H9 (cell line): ENCODE results near the gene IGF2R. TPM values are rescaled to one million over a fixed set of nuclear protein-coding genes. Genes with fewer than 3 reads are reported as not detected.

Experiments
- DNase-seq: peaks from one replicate; pipeline ENCODE4 v3.0.0-alpha.2; 2017
- H2AFZ ChIP-seq: one replicate; pipeline ENCODE4 v1.6.1; 2013; ENCODE audit warnings: mild to moderate bottlenecking, low read length, control low read depth, moderate library complexity
- H2AK5ac ChIP-seq: 2 replicates; pipeline ENCODE4 v1.6.1; 2013; ENCODE audit warnings: low read length, control low read depth, mixed read lengths; ENCODE audit not compliant: insufficient read length
- H2BK120ac ChIP-seq: one replicate; pipeline ENCODE4 v1.6.1; 2013; ENCODE audit warnings: low read depth, mild to moderate bottlenecking, low read length, control low read depth, inconsistent platforms; ENCODE audit not compliant: poor library complexity, severe bottlenecking
- H2BK12ac ChIP-seq: 2 replicates; pipeline ENCODE4 v1.6.1; 2013; ENCODE audit warnings: low read length, control low read depth, mixed read lengths, low read depth; ENCODE audit not compliant: insufficient read length
- H2BK15ac ChIP-seq: 2 replicates; pipeline ENCODE4 v1.6.1; 2013; ENCODE audit warnings: low read depth, low read length, control low read depth
- H2BK20ac ChIP-seq: one replicate; pipeline ENCODE4 v1.6.1; 2013; ENCODE audit warnings: low read depth, mild to moderate bottlenecking, low read length, control low read depth, inconsistent platforms; ENCODE audit not compliant: poor library complexity, severe bottlenecking
- H2BK5ac ChIP-seq: 2 replicates; pipeline ENCODE4 v1.6.1; 2013; ENCODE audit warnings: low read length, control low read depth, mixed read lengths; ENCODE audit not compliant: insufficient read length
- H3K14ac ChIP-seq: 2 replicates; pipeline ENCODE4 v1.6.1; 2013; ENCODE audit warnings: low read length, control low read depth; ENCODE audit not compliant: insufficient read depth
- H3K18ac ChIP-seq: 2 replicates; pipeline ENCODE4 v1.6.1; 2013; ENCODE audit warnings: low read depth, mild to moderate bottlenecking, mixed read lengths, low read length, control low read depth; ENCODE audit not compliant: insufficient read length
- H3K23ac ChIP-seq: 2 replicates; pipeline ENCODE4 v1.6.1; 2013; ENCODE audit warnings: low read length, control low read depth, mixed read lengths, low read depth; ENCODE audit not compliant: insufficient read length
- H3K23me2 ChIP-seq: 2 replicates; pipeline ENCODE4 v1.6.1; 2013; ENCODE audit warnings: low read depth, mild to moderate bottlenecking, mixed read lengths, low read length, control low read depth; ENCODE audit not compliant: insufficient read length, poor library complexity, severe bottlenecking
- H3K27ac ChIP-seq: 2 replicates; pipeline ENCODE4 v1.5.1; 2013; ENCODE audit warnings: low read length, control low read depth, mixed read lengths, low read depth; ENCODE audit not compliant: insufficient read length
- H3K27me3 ChIP-seq: 2 replicates; pipeline ENCODE4 v1.6.1; 2013; ENCODE audit warnings: low read length, control low read depth, inconsistent platforms; ENCODE audit not compliant: insufficient read depth
- H3K4ac ChIP-seq: 2 replicates; pipeline ENCODE4 v1.6.1; 2013; ENCODE audit warnings: low read depth, mild to moderate bottlenecking, control low read depth, inconsistent platforms, low read length, moderate library complexity
- H3K4me1 ChIP-seq: 2 replicates; pipeline ENCODE4 v1.6.1; 2013; ENCODE audit warnings: low read length, control low read depth, inconsistent platforms; ENCODE audit not compliant: insufficient read depth
- H3K4me2 ChIP-seq: 2 replicates; pipeline ENCODE4 v1.6.1; 2013; ENCODE audit warnings: low read length, control low read depth, mixed read lengths; ENCODE audit not compliant: insufficient read length, insufficient read depth
- H3K56ac ChIP-seq: 2 replicates; pipeline ENCODE4 v1.6.1; 2013; ENCODE audit warnings: low read depth, mild to moderate bottlenecking, mixed read lengths, low read length, control low read depth; ENCODE audit not compliant: insufficient read length
- H3K79me1 ChIP-seq: 2 replicates; pipeline ENCODE4 v1.6.1; 2013; ENCODE audit warnings: low read depth, mild to moderate bottlenecking, moderate library complexity, low read length, control low read depth, inconsistent platforms; ENCODE audit not compliant: insufficient read depth, poor library complexity, severe bottlenecking
- H3K79me2 ChIP-seq: 2 replicates; pipeline ENCODE4 v1.6.1; 2013; ENCODE audit warnings: low read length, control low read depth, inconsistent platforms; ENCODE audit not compliant: insufficient read depth
- H3K9ac ChIP-seq: 2 replicates; pipeline ENCODE4 v1.6.1; 2013; ENCODE audit warnings: low read length, control low read depth, mixed read lengths; ENCODE audit not compliant: insufficient read length; ENCODE audit errors: extremely low read depth
- H3K9me3 ChIP-seq: one replicate; pipeline ENCODE4 v1.6.1; 2013; ENCODE audit warnings: low read depth, low read length, inconsistent platforms; ENCODE audit not compliant: control insufficient read depth
- H3T11ph ChIP-seq: one replicate; pipeline ENCODE4 v1.6.1; 2013; ENCODE audit warnings: mild to moderate bottlenecking, low read length, control low read depth, inconsistent platforms
- H4K20me1 ChIP-seq: one replicate; pipeline ENCODE4 v1.6.1; 2013; ENCODE audit not compliant: control insufficient read depth, insufficient read length, insufficient read depth
- H4K5ac ChIP-seq: 2 replicates; pipeline ENCODE4 v1.6.1; 2013; ENCODE audit warnings: low read depth, mild to moderate bottlenecking, mixed read lengths, low read length, control low read depth; ENCODE audit not compliant: insufficient read length
- H4K8ac ChIP-seq: replicated peaks from 2 replicates; pipeline ENCODE4 v1.6.1; 2013; ENCODE audit warnings: low read length, control low read depth, mixed read lengths, low read depth; ENCODE audit not compliant: insufficient read length
- H4K91ac ChIP-seq: 2 replicates; pipeline ENCODE4 v1.6.1; 2013; ENCODE audit warnings: low read depth, mild to moderate bottlenecking, moderate library complexity, mixed read lengths, low read length, control low read depth; ENCODE audit not compliant: insufficient read length
- H3K27ac Mint-ChIP-seq, 3 experiments: 2 replicates in 2 of 3; 3 replicates in 1 of 3; pipeline ENCODE4 v1.8.0; 2020 to 2021; ENCODE audit warnings: mixed read lengths in 3 of 3, mild to moderate bottlenecking in 1 of 3, moderate library complexity in 1 of 3
- H3K27me3 Mint-ChIP-seq: 2 replicates; pipeline ENCODE4 v1.8.0; 2021; ENCODE audit warnings: low read depth, mild to moderate bottlenecking, moderate library complexity, mixed read lengths
- H3K36me3 Mint-ChIP-seq, 3 experiments: 2 replicates in 2 of 3; 3 replicates in 1 of 3; pipeline ENCODE4 v1.8.0; 2020 to 2021; ENCODE audit warnings: low read depth in 3 of 3, mixed read lengths in 3 of 3; ENCODE audit not compliant: insufficient read depth in 1 of 3
- H3K4me1 Mint-ChIP-seq, 2 experiments: 2 replicates each; pipeline ENCODE4 v1.8.0; 2020; ENCODE audit warnings: mixed read lengths in 2 of 2
- H3K4me3 Mint-ChIP-seq, 2 experiments: 2 replicates in 1 of 2; 3 replicates in 1 of 2; pipeline ENCODE4 v1.8.0; 2020 to 2021; ENCODE audit warnings: mild to moderate bottlenecking in 2 of 2, mixed read lengths in 2 of 2, moderate library complexity in 1 of 2
- H3K9me3 Mint-ChIP-seq, 2 experiments: 2 replicates in 1 of 2; 3 replicates in 1 of 2; pipeline ENCODE4 v1.8.0; 2020; ENCODE audit warnings: mild to moderate bottlenecking in 2 of 2, mixed read lengths in 2 of 2, moderate library complexity in 1 of 2
- WGBS: extraction: QIAGEN DNeasy Blood & Tissue Kit; methylation state at CpG from one replicate; pipeline ENCODE4 v1.1.7; 2013; ENCODE audit warnings: missing lambda C conversion rate, low lambda C conversion rate, mixed read lengths; ENCODE audit not compliant: insufficient read length; ENCODE audit errors: extremely low coverage; 5-methylcytosine and 5-hydroxymethylcytosine counted together
- total RNA-seq: library from RNA; stranded (reverse); gene quantifications from 2 replicates; pipeline ENCODE4 v1.2.1, GENCODE V29; 2021
- TF ChIP-seq, protein P1 (sequence below): fragments of 200-600 bp; sonication (generic); conservative IDR thresholded peaks from 3 replicates; pipeline ENCODE4 v1.8.0; 2021; ENCODE audit warnings: antibody characterized with exemption, mild to moderate bottlenecking

The IGF2R gene
- total RNA-seq, 1 experiment from 2014 or later: 66.7 TPM

DNA sequence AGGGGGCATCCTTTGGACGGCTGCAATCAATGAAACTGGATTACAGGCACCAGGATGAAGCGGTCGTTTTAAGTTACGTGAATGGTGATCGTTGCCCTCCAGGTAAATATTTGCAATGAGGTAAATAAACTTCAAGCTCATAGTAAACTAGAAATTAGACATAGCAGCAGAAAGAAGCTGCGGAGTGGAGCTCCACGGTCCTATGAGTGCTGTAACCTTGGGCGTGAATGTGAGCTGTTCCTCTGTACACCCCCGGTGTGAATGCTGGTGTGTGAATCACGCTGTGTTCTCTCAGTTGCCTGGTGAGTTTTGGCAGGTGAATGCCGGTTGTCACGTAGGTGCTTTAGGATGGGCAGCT lies 110.8 kb downstream of the IGF2R start:
- Histone ChIP-seq H3K14ac (no peak overlapping the region), H2BK12ac (no peak overlapping the region), H3K9ac (no peak overlapping the region)

More for the DNA sequence above, 110.8 kb downstream of the IGF2R start:
- no peak overlapping the region; a peak in 1 of 7 replicates for H3K27ac Mint-ChIP-seq
- H3K36me3 Mint-ChIP-seq: peaks cover 69 to 90% (median 85%) of the 10 kb centered on the region in 3 experiments
- H4K91ac ChIP-seq: no peak overlapping the region
- H3K4me1 ChIP-seq: no peaks in the 10 kb centered on the region
- no peaks in the 10 kb centered on the region for H4K20me1 ChIP-seq
- no peak overlapping the region for H2BK120ac ChIP-seq
- TF ChIP-seq, protein P1, sequence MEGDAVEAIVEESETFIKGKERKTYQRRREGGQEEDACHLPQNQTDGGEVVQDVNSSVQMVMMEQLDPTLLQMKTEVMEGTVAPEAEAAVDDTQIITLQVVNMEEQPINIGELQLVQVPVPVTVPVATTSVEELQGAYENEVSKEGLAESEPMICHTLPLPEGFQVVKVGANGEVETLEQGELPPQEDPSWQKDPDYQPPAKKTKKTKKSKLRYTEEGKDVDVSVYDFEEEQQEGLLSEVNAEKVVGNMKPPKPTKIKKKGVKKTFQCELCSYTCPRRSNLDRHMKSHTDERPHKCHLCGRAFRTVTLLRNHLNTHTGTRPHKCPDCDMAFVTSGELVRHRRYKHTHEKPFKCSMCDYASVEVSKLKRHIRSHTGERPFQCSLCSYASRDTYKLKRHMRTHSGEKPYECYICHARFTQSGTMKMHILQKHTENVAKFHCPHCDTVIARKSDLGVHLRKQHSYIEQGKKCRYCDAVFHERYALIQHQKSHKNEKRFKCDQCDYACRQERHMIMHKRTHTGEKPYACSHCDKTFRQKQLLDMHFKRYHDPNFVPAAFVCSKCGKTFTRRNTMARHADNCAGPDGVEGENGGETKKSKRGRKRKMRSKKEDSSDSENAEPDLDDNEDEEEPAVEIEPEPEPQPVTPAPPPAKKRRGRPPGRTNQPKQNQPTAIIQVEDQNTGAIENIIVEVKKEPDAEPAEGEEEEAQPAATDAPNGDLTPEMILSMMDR: no peak
- H3K18ac ChIP-seq: no peak overlapping the region
- WGBS: no CpG with 5 or more reads among the region's 12 CpGs
- no peaks in the 10 kb centered on the region for H3K79me1 ChIP-seq
- H3K9me3 ChIP-seq: peaks cover 9% of the 10 kb centered on the region
- peaks cover 2 to 3% of the 10 kb centered on the region in 2 experiments; a peak in 2 of 4 replicates for H3K4me1 Mint-ChIP-seq
- H3K4ac ChIP-seq: no peak overlapping the region
- no peaks in the 10 kb centered on the region for H3K27me3 Mint-ChIP-seq
- H3K9me3 Mint-ChIP-seq: peaks cover 5 to 8% of the 10 kb centered on the region in 2 experiments
- no peaks in the 10 kb centered on the region for H3K27me3 ChIP-seq
- H3T11ph ChIP-seq: no peak overlapping the region
- no peak overlapping the region for H3K23ac ChIP-seq
- no peak overlapping the region for H2AK5ac ChIP-seq
- no peak overlapping the region for H2BK15ac ChIP-seq
- no peak overlapping the region for H3K27ac ChIP-seq
- H3K23me2 ChIP-seq: no peaks in the 10 kb centered on the region
- no peak overlapping the region for H3K4me3 Mint-ChIP-seq
- no peak overlapping the region for H4K5ac ChIP-seq
- no peaks in the 10 kb centered on the region for H3K79me2 ChIP-seq
- H2AFZ ChIP-seq: no peak overlapping the region
- no peak overlapping the region for H3K56ac ChIP-seq
- no peak for DNase-seq
- H4K8ac ChIP-seq: no peak overlapping the region
- H2BK20ac ChIP-seq: no peak overlapping the region
- H2BK5ac ChIP-seq: no peak overlapping the region
- H3K4me2 ChIP-seq: no peak overlapping the region
